IPS-NIHi11 (cell line): Measurements from ENCODE around the gene FMO2.

ENCODE experiments used
- DNase-seq: peaks from one replicate; pipeline ENCODE4 v3.0.0; 2012; ENCODE audit warnings: mixed read lengths, low spot score

The FMO2 gene

GRCh38 chr1:171174560-171175294 lies 10.4 kb upstream of the FMO2 start:
- DNase-seq = no peak

- no peak for DNase-seq
Measured at GRCh38 chr1:171177261-171177660, 7.8 kb upstream of the FMO2 start.

GRCh38 chr1:171179318-171180227 lies 5.5 kb upstream of the FMO2 start:
- no peak for DNase-seq

- DNase-seq = no peak
Measured at GRCh38 chr1:171180670-171181069, 4.4 kb upstream of the FMO2 start.

GRCh38 chr1:171188388-171189266 lies 3.5 kb downstream of the FMO2 start:
- DNase-seq = peak; percentile 80

GRCh38 chr1:171191992-171192391 lies 6.9 kb downstream of the FMO2 start:
- DNase-seq = no peak

GRCh38 chr1:171195767-171196166 lies 10.7 kb downstream of the FMO2 start:
- no peak for DNase-seq

GRCh38 chr1:171196351-171196750 lies 11.3 kb downstream of the FMO2 start:
- no peak for DNase-seq

- DNase-seq = no peak
Measured at GRCh38 chr1:171198081-171198480, 13.0 kb downstream of the FMO2 start.

- DNase-seq = no peak
Measured at GRCh38 chr1:171204296-171204695, 19.2 kb downstream of the FMO2 start.

GRCh38 chr1:171206204-171206977 lies 21.3 kb downstream of the FMO2 start:
- no peak for DNase-seq

- no peak for DNase-seq
Measured at GRCh38 chr1:171206978-171207355, 21.9 kb downstream of the FMO2 start.

GRCh38 chr1:171207377-171207776 lies 22.3 kb downstream of the FMO2 start:
- DNase-seq = no peak

GRCh38 chr1:171210355-171210754 lies 25.3 kb downstream of the FMO2 start:
- DNase-seq = no peak

GRCh38 chr1:171212607-171213351 lies 27.7 kb downstream of the FMO2 start:
- DNase-seq = no peak

GRCh38 chr1:171213559-171214454 lies 28.7 kb downstream of the FMO2 start:
- DNase-seq = peak; percentile 16

- no peak for DNase-seq
Measured at GRCh38 chr1:171217658-171218443, 32.8 kb downstream of the FMO2 start.

GRCh38 chr1:171218661-171219060 lies 33.6 kb downstream of the FMO2 start:
- DNase-seq = no peak
